HG02798 (cell line): ENCODE data around the gene MFF.

Experiments
- ATAC-seq: cut with Tn5 transposase; IDR thresholded peaks from one replicate; pipeline ENCODE4 v1.9.1; 2021; ENCODE audit warnings: mild to moderate bottlenecking; ENCODE audit not compliant: unreplicated experiment, poor library complexity

MFF gene

GRCh38 chr2:227404585-227405271 is 79.7 kb downstream of the MFF start:
- ATAC-seq, result no peak

DNA sequence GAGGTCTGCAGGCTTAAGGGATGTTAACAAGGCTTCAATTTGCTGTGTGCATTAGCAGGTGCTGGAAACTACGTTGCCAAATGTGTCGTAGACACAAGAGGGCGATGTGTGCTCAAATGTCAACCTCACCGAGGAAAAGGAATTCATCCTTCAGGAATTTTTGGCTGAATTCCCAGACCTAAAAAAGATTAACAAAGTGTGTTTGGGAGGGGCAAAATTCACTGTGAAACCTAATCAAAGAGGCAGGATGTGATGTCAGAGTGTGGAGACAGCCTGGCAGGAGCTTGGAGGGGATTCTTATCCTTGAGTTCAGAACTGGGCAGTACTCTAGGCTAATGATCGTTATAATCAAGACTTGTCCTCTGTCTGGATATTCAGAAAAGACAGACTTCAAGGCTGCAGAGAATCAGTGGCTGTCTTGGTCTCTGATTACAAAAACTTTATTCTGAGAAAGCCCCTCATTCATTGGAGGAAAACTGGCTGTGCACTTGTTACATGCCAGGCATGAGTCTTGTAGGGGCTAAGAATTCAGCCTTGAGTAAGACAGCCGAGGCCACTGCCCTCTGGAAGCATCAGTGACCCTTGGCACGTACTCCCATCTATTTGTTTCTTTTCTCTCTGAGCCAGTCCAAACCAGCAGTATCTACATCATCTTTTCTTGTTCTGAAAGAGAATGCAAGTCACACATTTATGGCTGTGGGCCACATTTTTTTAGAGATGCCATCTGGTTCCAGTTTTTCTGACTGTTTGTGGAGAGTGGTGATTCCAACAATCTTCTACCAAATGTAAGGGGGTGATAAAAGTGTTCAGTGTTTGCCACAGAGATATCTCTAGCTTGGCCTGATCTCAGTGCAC is 81.4 kb downstream of the MFF start:
- peak; percentile 47 for ATAC-seq
